ENCODE data around the gene MAGI1.
"Not testable (repeated sequence)": the region's sequence is repeated elsewhere in the genome, so short reads cannot be mapped to it uniquely, and the experiment has no call there.

Gene MAGI1

DNA sequence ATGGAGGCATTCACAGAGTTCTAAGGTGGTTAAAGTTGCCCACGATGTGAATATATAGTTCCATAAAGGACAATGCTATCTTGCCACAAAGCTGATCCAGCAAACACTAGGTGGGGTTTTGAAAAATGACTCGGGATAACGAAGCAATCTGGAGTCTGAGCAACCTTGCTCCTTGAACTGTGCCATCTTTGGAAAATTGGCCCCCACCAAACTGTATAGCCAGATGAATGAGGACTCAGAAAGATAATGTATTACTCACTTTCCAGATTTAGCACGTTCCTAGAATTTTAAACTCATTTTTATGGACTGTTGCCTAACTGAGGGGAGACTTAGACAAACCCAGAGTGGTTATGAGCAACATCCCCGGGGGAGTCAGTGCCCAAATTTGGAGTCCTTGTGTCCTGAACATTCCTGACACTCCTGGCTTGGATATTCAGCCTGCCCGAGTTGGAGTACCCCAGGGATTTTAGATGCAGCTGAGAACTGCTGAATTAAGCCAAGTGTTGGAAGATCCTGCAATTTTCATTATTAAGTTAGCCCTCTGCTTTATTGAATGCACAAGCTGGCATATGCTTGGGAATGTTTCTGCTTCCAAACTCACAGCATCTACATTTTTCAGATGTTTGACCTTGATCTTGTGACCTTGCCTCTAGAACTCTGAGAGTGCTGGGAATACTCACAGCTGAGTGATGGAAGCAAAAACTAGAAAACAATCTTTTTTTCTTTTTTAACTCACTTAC is 8.8 kb upstream of the MAGI1 start:
- Histone ChIP-seq H3K79me2 (ENCODE audit: insufficient read depth, low read depth) (no peaks in the 10 kb centered on the region), H3K4me2 (no peak overlapping the region), H3K27me3 (ENCODE audit: insufficient read depth, low read depth) (no peaks in the 10 kb centered on the region), H3K4me3 (IDR thresholded peaks at IDR 0.05; ENCODE audit: insufficient read depth, low read depth, low read length) (no peak overlapping the region), H3K4me1 (ENCODE audit: low read depth, poor library complexity, severe bottlenecking) (no peaks in the 10 kb centered on the region), H3K27ac (no peak overlapping the region), H3K36me3 (ENCODE audit: insufficient read depth) (no peaks in the 10 kb centered on the region), H2AFZ (ENCODE audit: low read depth) (no peak overlapping the region), H4K20me1 (ENCODE audit: insufficient read depth) (no peaks in the 10 kb centered on the region), H3K9ac (no peak overlapping the region)
- TF ChIP-seq, protein P1, sequence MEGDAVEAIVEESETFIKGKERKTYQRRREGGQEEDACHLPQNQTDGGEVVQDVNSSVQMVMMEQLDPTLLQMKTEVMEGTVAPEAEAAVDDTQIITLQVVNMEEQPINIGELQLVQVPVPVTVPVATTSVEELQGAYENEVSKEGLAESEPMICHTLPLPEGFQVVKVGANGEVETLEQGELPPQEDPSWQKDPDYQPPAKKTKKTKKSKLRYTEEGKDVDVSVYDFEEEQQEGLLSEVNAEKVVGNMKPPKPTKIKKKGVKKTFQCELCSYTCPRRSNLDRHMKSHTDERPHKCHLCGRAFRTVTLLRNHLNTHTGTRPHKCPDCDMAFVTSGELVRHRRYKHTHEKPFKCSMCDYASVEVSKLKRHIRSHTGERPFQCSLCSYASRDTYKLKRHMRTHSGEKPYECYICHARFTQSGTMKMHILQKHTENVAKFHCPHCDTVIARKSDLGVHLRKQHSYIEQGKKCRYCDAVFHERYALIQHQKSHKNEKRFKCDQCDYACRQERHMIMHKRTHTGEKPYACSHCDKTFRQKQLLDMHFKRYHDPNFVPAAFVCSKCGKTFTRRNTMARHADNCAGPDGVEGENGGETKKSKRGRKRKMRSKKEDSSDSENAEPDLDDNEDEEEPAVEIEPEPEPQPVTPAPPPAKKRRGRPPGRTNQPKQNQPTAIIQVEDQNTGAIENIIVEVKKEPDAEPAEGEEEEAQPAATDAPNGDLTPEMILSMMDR (conservative IDR thresholded peaks at IDR 0.05; ENCODE audit: low read depth, low read length) = no peak

DNA sequence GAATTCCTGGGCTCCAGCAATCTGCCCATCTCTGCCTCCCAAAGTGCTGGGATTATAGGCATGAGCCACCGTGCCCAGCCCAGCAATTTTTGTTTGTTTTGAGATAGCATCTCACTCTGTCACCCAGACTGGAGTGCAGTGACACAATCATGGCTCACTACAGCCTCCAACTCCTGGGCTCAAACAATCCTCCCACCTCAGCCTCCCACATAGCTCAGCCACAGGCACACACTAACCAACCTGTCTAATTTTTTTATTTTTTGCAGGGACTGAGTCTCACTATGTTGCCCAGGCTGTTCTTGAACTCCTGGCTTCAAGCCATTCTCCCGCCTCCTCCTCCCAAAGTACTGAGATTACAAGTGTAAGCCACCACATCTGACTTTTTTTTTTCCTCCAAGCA is 7.6 kb upstream of the MAGI1 start:
- H3K4me1 ChIP-seq (ENCODE audit: low read depth, poor library complexity, severe bottlenecking); H3K4me2 ChIP-seq; H3K9ac ChIP-seq; H3K27ac ChIP-seq; H3K36me3 ChIP-seq (ENCODE audit: insufficient read depth); H3K4me3 ChIP-seq (IDR thresholded peaks at IDR 0.05; ENCODE audit: insufficient read depth, low read depth, low read length); H3K27me3 ChIP-seq (ENCODE audit: insufficient read depth, low read depth); H2AFZ ChIP-seq (ENCODE audit: low read depth); H4K20me1 ChIP-seq (ENCODE audit: insufficient read depth); H3K79me2 ChIP-seq (ENCODE audit: insufficient read depth, low read depth): not testable (repeated sequence)

DNA sequence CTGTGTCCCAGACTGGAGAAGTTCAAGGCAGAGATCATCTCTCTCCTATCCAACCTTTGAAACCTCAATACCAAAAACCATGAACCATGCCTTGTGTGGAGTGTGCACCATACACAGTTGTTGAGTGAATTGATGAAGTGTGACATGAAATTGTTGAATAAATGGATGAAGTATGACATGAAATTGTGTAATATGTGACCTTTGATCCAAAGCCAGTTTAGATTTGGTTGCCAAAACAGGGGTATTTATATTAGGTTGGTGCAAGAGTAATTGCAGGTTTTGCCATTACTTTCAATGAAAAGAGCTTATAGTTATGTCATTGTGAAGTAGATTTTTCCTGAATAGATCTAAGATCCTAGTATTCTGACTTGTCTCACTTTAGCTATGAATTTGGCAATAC is 3.1 kb upstream of the MAGI1 start:
- TF ChIP-seq, protein P1 (conservative IDR thresholded peaks at IDR 0.05; ENCODE audit: low read depth, low read length) = no peak

DNA sequence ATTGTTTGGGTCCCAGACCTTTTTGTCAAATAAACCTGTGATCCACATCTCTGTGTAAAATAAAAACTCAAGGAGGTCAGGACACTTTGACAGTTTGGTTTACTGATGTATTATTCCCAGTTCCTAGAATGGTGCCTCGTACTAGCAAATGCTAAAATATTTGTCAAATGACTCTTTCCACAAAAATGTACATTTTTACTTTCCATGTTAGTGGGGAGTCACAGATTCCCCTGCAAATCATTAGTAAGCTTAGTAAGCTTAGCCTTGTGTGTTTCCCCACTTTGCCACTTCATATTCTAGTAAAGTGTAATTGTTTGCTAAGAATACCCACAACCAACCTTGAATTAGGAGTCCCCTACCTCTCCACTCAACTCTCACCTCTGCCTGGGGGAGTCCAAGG is 2.4 kb upstream of the MAGI1 start:
- no peak overlapping the region for H3K9ac ChIP-seq
- peaks cover 2% of the 10 kb centered on the region for H3K4me1 ChIP-seq (ENCODE audit: low read depth, poor library complexity, severe bottlenecking)
- no peaks in the 10 kb centered on the region for H3K27me3 ChIP-seq (ENCODE audit: insufficient read depth, low read depth)
- H3K4me3 ChIP-seq (IDR thresholded peaks at IDR 0.05; ENCODE audit: insufficient read depth, low read depth, low read length) = no peak overlapping the region
- TF ChIP-seq, protein P1 (conservative IDR thresholded peaks at IDR 0.05; ENCODE audit: low read depth, low read length) = no peak
- no peak overlapping the region for H3K27ac ChIP-seq
- H4K20me1 ChIP-seq (ENCODE audit: insufficient read depth) = no peaks in the 10 kb centered on the region
- peaks cover 11% of the 10 kb centered on the region; the same call in 1 of the 2 replicates for H3K79me2 ChIP-seq (ENCODE audit: insufficient read depth, low read depth)
- H3K36me3 ChIP-seq (ENCODE audit: insufficient read depth) = no peaks in the 10 kb centered on the region
- no peak overlapping the region for H3K4me2 ChIP-seq
- H2AFZ ChIP-seq (ENCODE audit: low read depth) = no peak overlapping the region

More for the DNA sequence above, 3.1 kb upstream of the MAGI1 start:
- H3K9ac ChIP-seq = no peak overlapping the region
- no peak overlapping the region for H2AFZ ChIP-seq (ENCODE audit: low read depth)
- H3K4me1 ChIP-seq (ENCODE audit: low read depth, poor library complexity, severe bottlenecking) = no peaks in the 10 kb centered on the region
- H3K4me3 ChIP-seq (IDR thresholded peaks at IDR 0.05; ENCODE audit: insufficient read depth, low read depth, low read length) = no peak overlapping the region
- H3K36me3 ChIP-seq (ENCODE audit: insufficient read depth) = no peaks in the 10 kb centered on the region
- H3K79me2 ChIP-seq (ENCODE audit: insufficient read depth, low read depth) = peaks cover 4% of the 10 kb centered on the region; the same call in 1 of the 2 replicates
- H3K4me2 ChIP-seq = no peak overlapping the region
- H3K27ac ChIP-seq = no peak overlapping the region
- no peaks in the 10 kb centered on the region for H3K27me3 ChIP-seq (ENCODE audit: insufficient read depth, low read depth)
- no peaks in the 10 kb centered on the region for H4K20me1 ChIP-seq (ENCODE audit: insufficient read depth)

DNA sequence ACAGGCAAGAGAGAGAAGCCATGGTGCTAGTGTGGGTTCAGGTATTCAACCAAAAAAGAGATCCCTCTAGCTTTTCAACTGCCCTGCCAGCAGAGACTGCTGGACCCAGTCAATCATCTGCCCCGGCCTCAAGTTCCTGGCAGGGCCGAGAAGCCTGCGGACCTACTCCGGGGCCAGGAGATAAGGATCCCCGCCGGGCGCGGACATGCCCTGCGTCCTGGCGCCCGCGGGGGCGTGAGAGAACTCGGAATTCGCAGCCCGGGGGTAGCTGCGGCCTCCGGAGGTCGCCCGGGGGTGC is 821 bp upstream of the MAGI1 start:
- Histone ChIP-seq H3K36me3 (ENCODE audit: insufficient read depth) (no peaks in the 10 kb centered on the region), H3K4me3 (IDR thresholded peaks at IDR 0.05; ENCODE audit: insufficient read depth, low read depth, low read length) (peak overlapping the region; percentile 82), H3K27ac (peak overlapping the region; percentile 84), H3K4me1 (ENCODE audit: low read depth, poor library complexity, severe bottlenecking) (peaks cover 8% of the 10 kb centered on the region), H3K27me3 (ENCODE audit: insufficient read depth, low read depth) (no peaks in the 10 kb centered on the region), H2AFZ (ENCODE audit: low read depth) (peak overlapping the region; percentile 85), H3K79me2 (ENCODE audit: insufficient read depth, low read depth) (peaks cover 11% of the 10 kb centered on the region; the same call in 1 of the 2 replicates), H3K9ac (peak overlapping the region; percentile 84; the same call in 1 of the 2 replicates), H3K4me2 (peak overlapping the region; percentile 57; the same call in 1 of the 2 replicates), H4K20me1 (ENCODE audit: insufficient read depth) (no peaks in the 10 kb centered on the region)
- TF ChIP-seq, protein P1 (conservative IDR thresholded peaks at IDR 0.05; ENCODE audit: low read depth, low read length) = no peak
